HepG2 (cell line): ENCODE measurements around the gene TOMM22.

Experiments used
- CHD2 ChIP-seq: IDR thresholded peaks from 2 replicates; pipeline ENCODE4 v1.6.1; 2011; ENCODE audit warnings: low read depth, low read length, improper control_type of control experiment
- KDM5A ChIP-seq: fragments of 200-600 bp; sonication (generic); IDR thresholded peaks from 2 replicates; pipeline ENCODE4 v1.7.0; 2018; ENCODE audit warnings: antibody characterized with exemption, mild to moderate bottlenecking, low read length, borderline replicate concordance
- MTA3 ChIP-seq: sonication (generic); formaldehyde crosslinking; IDR thresholded peaks from 2 replicates; pipeline ENCODE4 v1.4.0; 2020; ENCODE audit warnings: missing genetic modification reagents
- MXI1 ChIP-seq: IDR thresholded peaks from 3 replicates; pipeline ENCODE4 v1.6.1; 2012; ENCODE audit warnings: low read depth, low read length, inconsistent platforms, borderline replicate concordance
- POLR2A ChIP-seq, 2 experiments: IDR thresholded peaks; 2 replicates each; pipeline ENCODE4 v1.6.1; 2011; ENCODE audit warnings: low read depth in 2 of 2, low read length in 2 of 2, mild to moderate bottlenecking in 1 of 2, moderate library complexity in 1 of 2; ENCODE audit not compliant: insufficient read depth in 1 of 2
- POLR2AphosphoS5 ChIP-seq: IDR thresholded peaks from 2 replicates; pipeline ENCODE4 v1.6.1; 2012; ENCODE audit warnings: low read depth, low read length
- SATB2 ChIP-seq: sonication (generic); formaldehyde crosslinking; IDR thresholded peaks from 2 replicates; pipeline ENCODE4 v1.5.0; 2020; ENCODE audit warnings: missing genetic modification reagents
- SP1 ChIP-seq, 2 experiments: fragments of 450-650 bp in 1 of 2; sonication (generic) in 1 of 2; formaldehyde crosslinking in 1 of 2; IDR thresholded peaks; 2 replicates each; pipeline versions ENCODE4 v1.4.0 to v1.6.1; 2016 to 2020; ENCODE audit warnings: missing genetic modification reagents in 1 of 2
- TAF1 ChIP-seq: sonication (generic); formaldehyde crosslinking; IDR thresholded peaks from 2 replicates; pipeline ENCODE4 v1.4.0; 2020; ENCODE audit warnings: missing genetic modification reagents
- ZIK1 ChIP-seq: sonication (generic); formaldehyde crosslinking; IDR thresholded peaks from 2 replicates; pipeline ENCODE4 v1.5.0; 2020; ENCODE audit warnings: mild to moderate bottlenecking, low read depth, missing genetic modification reagents, borderline replicate concordance
- ZNF670 ChIP-seq: sonication (generic); formaldehyde crosslinking; IDR thresholded peaks from 2 replicates; pipeline ENCODE4 v1.8.0; 2022; ENCODE audit warnings: mild to moderate bottlenecking, missing genetic modification reagents, borderline replicate concordance
- TF ChIP-seq, protein P1 (sequence below): sonication (generic); formaldehyde crosslinking; IDR thresholded peaks from 2 replicates; pipeline ENCODE4 v1.5.0; 2020; ENCODE audit warnings: mild to moderate bottlenecking, missing genetic modification reagents, moderate library complexity
- TF ChIP-seq, protein P2 (sequence below): sonication (generic); formaldehyde crosslinking; IDR thresholded peaks from 2 replicates; pipeline ENCODE4 v1.8.0; 2022; ENCODE audit warnings: missing genetic modification reagents, mild to moderate bottlenecking, inconsistent platforms, borderline replicate concordance
- TF ChIP-seq, protein P3 (sequence below): sonication (generic); formaldehyde crosslinking; IDR thresholded peaks from 2 replicates; pipeline ENCODE4 v1.4.0; 2020; ENCODE audit warnings: missing genetic modification reagents

DNA sequence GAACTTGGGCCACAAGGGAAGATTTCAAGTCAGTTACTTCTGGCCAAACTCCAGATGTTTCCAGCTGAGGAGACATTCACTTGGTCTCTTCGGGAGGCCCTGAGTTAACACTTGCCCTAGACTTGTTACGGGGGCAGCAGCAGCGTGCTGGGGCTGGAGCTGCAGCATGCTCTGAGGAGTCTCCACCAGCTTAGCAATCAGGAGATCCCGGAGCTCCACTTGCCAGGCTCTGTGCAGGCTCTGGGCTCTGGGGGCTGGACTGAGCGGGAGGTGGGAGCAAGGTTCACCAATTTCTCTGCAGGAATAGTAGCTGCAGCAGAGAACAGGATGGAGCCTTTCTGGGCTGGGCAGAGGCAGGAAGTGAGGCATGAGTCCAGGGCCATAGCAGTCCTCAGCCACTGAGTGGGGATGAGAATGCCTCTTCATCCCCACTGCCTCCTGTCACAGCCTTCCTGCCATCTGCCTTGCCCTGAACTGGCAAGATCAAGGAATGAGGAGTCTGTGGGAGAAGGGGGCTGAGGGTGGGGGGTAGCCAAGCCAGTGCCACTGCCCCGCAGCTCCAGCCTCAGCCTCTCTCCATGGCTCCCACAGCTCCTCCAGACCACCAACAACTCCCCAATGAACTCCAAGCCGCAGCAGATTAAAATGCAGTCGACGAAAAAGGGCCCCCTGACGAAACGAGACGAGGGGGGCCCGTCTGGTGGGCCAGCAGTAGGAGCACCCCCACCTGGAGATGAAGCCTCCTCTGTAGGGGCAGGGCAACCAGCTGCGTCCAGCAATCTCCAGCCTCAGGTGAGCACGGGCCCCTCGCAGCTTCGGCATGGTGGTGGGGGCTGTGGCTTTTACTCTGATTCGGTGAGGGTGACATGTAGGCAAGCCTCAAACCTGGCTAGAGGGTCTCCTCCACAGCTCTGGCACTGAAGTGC is 47.4 kb downstream of the TOMM22 start:
- TF ChIP-seq POLR2AphosphoS5, result no peak
- no peak for TF ChIP-seq SATB2 (CRISPR knock-in tag)
- TF ChIP-seq, protein P1, sequence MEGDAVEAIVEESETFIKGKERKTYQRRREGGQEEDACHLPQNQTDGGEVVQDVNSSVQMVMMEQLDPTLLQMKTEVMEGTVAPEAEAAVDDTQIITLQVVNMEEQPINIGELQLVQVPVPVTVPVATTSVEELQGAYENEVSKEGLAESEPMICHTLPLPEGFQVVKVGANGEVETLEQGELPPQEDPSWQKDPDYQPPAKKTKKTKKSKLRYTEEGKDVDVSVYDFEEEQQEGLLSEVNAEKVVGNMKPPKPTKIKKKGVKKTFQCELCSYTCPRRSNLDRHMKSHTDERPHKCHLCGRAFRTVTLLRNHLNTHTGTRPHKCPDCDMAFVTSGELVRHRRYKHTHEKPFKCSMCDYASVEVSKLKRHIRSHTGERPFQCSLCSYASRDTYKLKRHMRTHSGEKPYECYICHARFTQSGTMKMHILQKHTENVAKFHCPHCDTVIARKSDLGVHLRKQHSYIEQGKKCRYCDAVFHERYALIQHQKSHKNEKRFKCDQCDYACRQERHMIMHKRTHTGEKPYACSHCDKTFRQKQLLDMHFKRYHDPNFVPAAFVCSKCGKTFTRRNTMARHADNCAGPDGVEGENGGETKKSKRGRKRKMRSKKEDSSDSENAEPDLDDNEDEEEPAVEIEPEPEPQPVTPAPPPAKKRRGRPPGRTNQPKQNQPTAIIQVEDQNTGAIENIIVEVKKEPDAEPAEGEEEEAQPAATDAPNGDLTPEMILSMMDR, result no peak; the same call in 1 of the 2 replicates
- TF ChIP-seq TAF1, result no peak
- no peak for TF ChIP-seq ZNF670 (CRISPR knock-in tag)
- TF ChIP-seq MXI1, result no peak
- TF ChIP-seq, protein P2, sequence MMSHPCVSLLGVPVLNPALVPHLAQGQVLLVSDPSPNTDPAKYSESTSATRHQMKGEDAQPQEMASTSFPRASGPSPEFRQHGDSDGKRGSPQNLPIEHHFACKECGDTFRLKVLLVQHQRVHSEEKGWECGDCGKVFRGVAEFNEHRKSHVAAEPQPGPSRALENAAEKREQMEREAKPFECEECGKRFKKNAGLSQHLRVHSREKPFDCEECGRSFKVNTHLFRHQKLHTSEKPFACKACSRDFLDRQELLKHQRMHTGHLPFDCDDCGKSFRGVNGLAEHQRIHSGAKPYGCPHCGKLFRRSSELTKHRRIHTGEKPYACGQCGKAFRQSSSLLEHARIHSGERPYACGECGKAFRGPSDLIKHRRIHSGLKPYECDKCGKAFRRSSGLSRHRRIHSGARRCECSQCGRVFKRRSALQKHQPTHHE (CRISPR knock-in tag), result no peak
- 0 out of 4 replicates have a peak, but pooled peaks of 1 of the 2 experiments have one; percentile 27 for TF ChIP-seq POLR2A (IDR thresholded peaks at IDR 0.05; ENCODE audit: insufficient read depth in 1 of 2, low read depth in 2 of 2, low read length in 2 of 2)
- no peak for TF ChIP-seq CHD2
- no peak for TF ChIP-seq KDM5A
- no peak for TF ChIP-seq SP1 (IDR thresholded peaks at IDR 0.05)
- no peak for TF ChIP-seq SP1 (CRISPR knock-in tag; IDR thresholded peaks at IDR 0.05)
- TF ChIP-seq, protein P3, sequence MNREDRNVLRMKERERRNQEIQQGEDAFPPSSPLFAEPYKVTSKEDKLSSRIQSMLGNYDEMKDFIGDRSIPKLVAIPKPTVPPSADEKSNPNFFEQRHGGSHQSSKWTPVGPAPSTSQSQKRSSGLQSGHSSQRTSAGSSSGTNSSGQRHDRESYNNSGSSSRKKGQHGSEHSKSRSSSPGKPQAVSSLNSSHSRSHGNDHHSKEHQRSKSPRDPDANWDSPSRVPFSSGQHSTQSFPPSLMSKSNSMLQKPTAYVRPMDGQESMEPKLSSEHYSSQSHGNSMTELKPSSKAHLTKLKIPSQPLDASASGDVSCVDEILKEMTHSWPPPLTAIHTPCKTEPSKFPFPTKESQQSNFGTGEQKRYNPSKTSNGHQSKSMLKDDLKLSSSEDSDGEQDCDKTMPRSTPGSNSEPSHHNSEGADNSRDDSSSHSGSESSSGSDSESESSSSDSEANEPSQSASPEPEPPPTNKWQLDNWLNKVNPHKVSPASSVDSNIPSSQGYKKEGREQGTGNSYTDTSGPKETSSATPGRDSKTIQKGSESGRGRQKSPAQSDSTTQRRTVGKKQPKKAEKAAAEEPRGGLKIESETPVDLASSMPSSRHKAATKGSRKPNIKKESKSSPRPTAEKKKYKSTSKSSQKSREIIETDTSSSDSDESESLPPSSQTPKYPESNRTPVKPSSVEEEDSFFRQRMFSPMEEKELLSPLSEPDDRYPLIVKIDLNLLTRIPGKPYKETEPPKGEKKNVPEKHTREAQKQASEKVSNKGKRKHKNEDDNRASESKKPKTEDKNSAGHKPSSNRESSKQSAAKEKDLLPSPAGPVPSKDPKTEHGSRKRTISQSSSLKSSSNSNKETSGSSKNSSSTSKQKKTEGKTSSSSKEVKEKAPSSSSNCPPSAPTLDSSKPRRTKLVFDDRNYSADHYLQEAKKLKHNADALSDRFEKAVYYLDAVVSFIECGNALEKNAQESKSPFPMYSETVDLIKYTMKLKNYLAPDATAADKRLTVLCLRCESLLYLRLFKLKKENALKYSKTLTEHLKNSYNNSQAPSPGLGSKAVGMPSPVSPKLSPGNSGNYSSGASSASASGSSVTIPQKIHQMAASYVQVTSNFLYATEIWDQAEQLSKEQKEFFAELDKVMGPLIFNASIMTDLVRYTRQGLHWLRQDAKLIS (CRISPR knock-in tag), result no peak
- no peak for TF ChIP-seq ZIK1 (CRISPR knock-in tag)
- no peak for TF ChIP-seq MTA3 (CRISPR knock-in tag)
